Small intestine (tissue), 7 donors: ENCODE results near the gene CYP19A1. TPM values are rescaled to one million over a fixed set of nuclear protein-coding genes. Genes with fewer than 3 reads are reported as not detected.
"Not testable (repeated sequence)": the region's sequence is repeated elsewhere in the genome, so short reads cannot be mapped to it uniquely, and the experiment has no call there.

Experiments
- DNase-seq, 2 donors: peaks; one replicate each; pipeline versions ENCODE4 v3.0.0 to v3.0.0-alpha.2; 2013
- FAIRE-seq: peaks from 2 replicates; lab custom pipeline; 2012; peaks lifted over from hg19 to GRCh38; lab: Jason Lieb, UNC
- H3K27ac ChIP-seq, 3 donors: one replicate each; pipeline ENCODE4 v1.5.1; 2013; ENCODE audit warnings: low read length in 2 of 3, mild to moderate bottlenecking in 2 of 3, control low read depth in 1 of 3, inconsistent platforms in 1 of 3, low read depth in 1 of 3, moderate library complexity in 1 of 3
- H3K27me3 ChIP-seq, 3 donors: one replicate each; pipeline ENCODE4 v1.6.1; 2013; ENCODE audit warnings: low read length in 3 of 3, inconsistent platforms in 1 of 3; ENCODE audit not compliant: control insufficient read depth in 3 of 3, insufficient read depth in 3 of 3
- H3K36me3 ChIP-seq, 3 donors: one replicate each; pipeline ENCODE4 v1.6.1; 2013; ENCODE audit warnings: low read length in 3 of 3, inconsistent platforms in 1 of 3, low read depth in 1 of 3, mild to moderate bottlenecking in 1 of 3, moderate library complexity in 1 of 3; ENCODE audit not compliant: control insufficient read depth in 3 of 3, insufficient read depth in 2 of 3
- H3K4me1 ChIP-seq, 3 donors: one replicate each; pipeline ENCODE4 v1.6.1; 2013; ENCODE audit warnings: low read length in 2 of 3, inconsistent platforms in 1 of 3, low read depth in 1 of 3, mild to moderate bottlenecking in 1 of 3, moderate library complexity in 1 of 3; ENCODE audit not compliant: control insufficient read depth in 3 of 3, insufficient read depth in 2 of 3
- H3K4me3 ChIP-seq, 3 donors: one replicate each; pipeline ENCODE4 v1.5.1; 2013; ENCODE audit warnings: low read length in 3 of 3, control low read depth in 1 of 3, inconsistent platforms in 1 of 3, low read depth in 1 of 3, mild to moderate bottlenecking in 1 of 3, moderate library complexity in 1 of 3
- H3K9me3 ChIP-seq, 2 donors: one replicate each; pipeline ENCODE4 v1.6.1; 2013; ENCODE audit warnings: low read depth in 1 of 2, low read length in 1 of 2; ENCODE audit not compliant: control insufficient read depth in 2 of 2, insufficient read depth in 1 of 2
- WGBS, 3 donors: extraction: QIAGEN DNeasy Blood & Tissue Kit; methylation state at CpG; one replicate each; pipeline ENCODE4 v1.1.7; 2013; 5-methylcytosine and 5-hydroxymethylcytosine counted together
- polyA plus RNA-seq, 4 donors: library from polyadenylated mRNA; stranded (reverse) in 3 of 4; unstranded in 1 of 4; fragments of 200-250 nt in 3 of 4; fragments of 120-200 nt in 1 of 4; gene quantifications; one replicate each; pipeline versions ENCODE4 v1.2.1 to v1.2.3, GENCODE V29; 2013
- donor health status: healthy with polysubstance abuse.
- donor health status: control.
- donor health status: control.
- donor health status: Bipolar disorder and iron deficiency.
- donor health status: healthy.

Gene CYP19A1
- polyA plus RNA-seq, 4 donors: 0.33 to 2.0 TPM; not detected in 2

DNA sequence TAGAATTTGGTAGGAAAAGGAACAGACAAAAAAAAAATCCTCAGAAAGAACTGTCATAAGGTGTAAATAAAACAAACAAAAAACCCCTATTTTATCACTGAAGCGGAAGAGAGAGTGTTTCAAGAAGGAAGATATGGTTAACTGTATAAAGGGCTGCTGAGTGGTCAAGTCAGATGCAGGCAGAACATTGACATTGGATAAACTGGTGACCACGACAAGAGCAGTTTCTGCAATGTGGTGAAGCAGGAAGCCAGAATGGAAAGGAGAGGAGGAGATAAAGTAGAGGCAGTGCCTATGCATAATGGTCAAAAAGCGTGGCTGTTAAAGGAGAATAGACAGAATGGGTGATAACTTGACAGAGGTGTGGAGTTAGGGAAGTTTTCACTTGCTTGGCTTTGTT is 75.3 kb downstream of the CYP19A1 start:
- 66 to 87% (median 71%) methylated on average over 3 of the region's 3 CpGs for WGBS, 3 donors
- Histone ChIP-seq H3K4me1 (no peaks in the 10 kb centered on the region), H3K36me3 (no peaks in the 10 kb centered on the region), H3K9me3 (peaks cover 0 to 12% of the 10 kb centered on the region in 2 donors), H3K27me3 (peaks cover 0 to 34% (median 6%) of the 10 kb centered on the region in 3 donors), H3K4me3 (no peak overlapping the region), H3K27ac (no peak overlapping the region)
- FAIRE-seq (no peak), DNase-seq (no peak)

DNA sequence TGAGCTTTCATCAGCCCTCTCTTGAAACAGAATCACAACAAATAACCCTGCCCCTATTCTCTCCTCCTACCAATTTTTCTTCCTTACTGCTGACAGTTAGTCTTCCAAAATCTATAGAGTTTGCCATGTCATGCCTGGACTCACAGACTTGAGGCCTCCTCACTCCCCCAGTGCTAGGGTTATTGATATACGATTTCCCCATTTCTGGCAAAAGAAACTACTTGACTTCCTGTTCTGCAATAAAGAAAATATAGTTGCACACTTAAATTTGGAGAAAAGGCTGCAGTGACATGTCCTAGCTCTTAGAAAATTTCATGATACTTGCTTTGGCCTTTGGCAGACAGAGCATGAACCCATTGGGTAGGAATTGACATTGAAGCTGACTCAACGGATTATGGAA is 75.9 kb downstream of the CYP19A1 start:
- WGBS, 3 donors: 59 to 73% (median 63%) methylated on average over 2 of the region's 2 CpGs
- Histone ChIP-seq H3K27ac (no peak overlapping the region), H3K9me3 (peaks cover 0 to 12% of the 10 kb centered on the region in 2 donors), H3K4me3 (no peak overlapping the region), H3K36me3 (no peaks in the 10 kb centered on the region), H3K27me3 (peaks cover 0 to 31% (median 3%) of the 10 kb centered on the region in 3 donors), H3K4me1 (no peaks in the 10 kb centered on the region)
- FAIRE-seq: no peak
- DNase-seq: no peak

DNA sequence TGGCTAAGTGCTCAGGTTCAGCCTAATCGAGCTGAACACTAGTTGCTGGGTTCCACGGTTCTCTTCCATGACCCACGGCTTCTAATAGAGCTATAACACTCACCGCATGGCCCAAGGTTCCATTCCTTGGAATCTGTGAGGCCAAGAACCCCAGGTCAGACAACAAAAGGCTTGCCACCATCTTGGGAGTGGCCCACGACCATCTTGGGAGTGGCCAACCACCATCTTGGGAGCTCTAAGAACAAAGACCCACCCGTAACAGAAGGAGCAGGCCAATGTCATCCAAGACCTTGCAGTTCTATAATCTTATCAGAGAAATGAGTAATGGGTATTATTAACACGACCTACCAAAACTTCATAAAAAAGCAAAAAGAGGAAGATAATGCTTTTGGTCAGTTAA is 77.3 kb downstream of the CYP19A1 start:
- not testable (repeated sequence) for FAIRE-seq, H3K4me1 ChIP-seq, H3K36me3 ChIP-seq, DNase-seq, H3K4me3 ChIP-seq, H3K27ac ChIP-seq
- H3K9me3 ChIP-seq: peaks cover 0 to 12% of the 10 kb centered on the region in 2 donors
- 76 to 77% (median 77%) methylated on average over 7 of the region's 7 CpGs for WGBS, 3 donors
- H3K27me3 ChIP-seq: peaks cover 0 to 18% (median 2%) of the 10 kb centered on the region in 3 donors

DNA sequence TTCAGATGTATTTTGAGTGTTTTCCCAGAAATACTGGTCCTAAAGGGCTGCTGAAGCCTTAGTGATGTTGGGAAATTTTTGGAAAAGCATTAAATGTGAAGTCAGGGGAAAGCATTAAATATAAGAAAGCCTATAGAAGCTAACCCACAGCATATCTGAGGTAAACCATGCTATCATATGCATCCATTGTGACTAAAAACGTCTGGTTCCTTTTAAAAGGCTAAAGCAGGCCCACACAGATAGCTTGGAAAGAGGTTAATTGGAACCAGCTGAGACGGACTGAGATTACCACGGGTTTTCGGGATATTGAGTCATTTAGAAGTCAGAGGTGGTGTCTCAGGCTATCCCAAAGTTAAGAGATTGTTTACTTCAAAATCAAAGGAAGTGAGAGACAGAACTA is 78.2 kb downstream of the CYP19A1 start:
- no peak for DNase-seq
- WGBS, 3 donors: 74 to 79% (median 77%) methylated on average over 4 of the region's 4 CpGs
- no peak overlapping the region for H3K4me3 ChIP-seq
- no peak overlapping the region for H3K27ac ChIP-seq
- H3K9me3 ChIP-seq: peaks cover 0 to 12% of the 10 kb centered on the region in 2 donors
- no peaks in the 10 kb centered on the region for H3K36me3 ChIP-seq
- H3K4me1 ChIP-seq: no peaks in the 10 kb centered on the region
- no peak for FAIRE-seq
- H3K27me3 ChIP-seq: peaks cover 0 to 9% (median under 1%) of the 10 kb centered on the region in 3 donors

DNA sequence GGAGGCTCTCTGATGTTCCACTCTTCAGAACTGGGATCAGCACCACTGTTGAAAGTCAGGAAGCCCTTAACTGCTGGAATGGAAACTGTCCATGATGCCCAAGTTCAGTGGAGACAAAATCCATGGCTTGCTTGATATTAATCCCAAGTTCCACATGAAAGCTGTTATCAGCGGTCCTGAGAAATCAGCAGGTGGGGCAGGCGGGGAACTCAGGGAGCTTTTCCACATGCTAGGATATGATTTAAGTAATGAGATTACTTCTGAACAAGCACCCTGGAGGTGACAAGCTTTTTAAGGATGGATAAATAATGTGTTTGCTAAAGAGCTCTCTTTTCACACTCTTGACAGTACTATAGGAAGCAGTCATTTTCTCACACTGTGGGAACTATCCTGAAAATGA is 82.9 kb downstream of the CYP19A1 start:
- FAIRE-seq (no peak), DNase-seq (no peak)
- WGBS, 3 donors: 77 to 89% (median 83%) methylated on average over 2 of the region's 2 CpGs
- no peak overlapping the region for H3K27ac ChIP-seq
- no peak overlapping the region for H3K4me3 ChIP-seq
- H3K36me3 ChIP-seq: no peaks in the 10 kb centered on the region
- H3K9me3 ChIP-seq: no peaks in the 10 kb centered on the region
- H3K4me1 ChIP-seq: no peaks in the 10 kb centered on the region
- H3K27me3 ChIP-seq: no peaks in the 10 kb centered on the region

DNA sequence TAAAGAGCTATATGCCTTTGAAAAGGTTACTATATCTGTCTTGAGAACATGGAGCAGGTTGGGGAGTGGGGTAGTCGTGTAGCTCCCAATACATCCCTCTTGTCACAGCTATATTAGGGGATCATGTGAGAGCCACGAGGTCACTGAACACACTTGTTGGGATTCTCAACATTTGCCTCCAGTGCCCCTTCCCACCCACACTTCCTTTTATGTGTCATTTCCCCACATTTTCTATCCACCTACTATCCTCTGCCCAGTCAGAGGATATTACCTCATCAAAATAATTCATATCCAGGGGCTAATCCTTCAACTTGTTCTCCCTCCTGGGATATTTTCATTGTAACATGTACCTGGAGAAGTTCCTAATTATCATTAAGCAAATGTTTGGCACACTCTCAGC is 85.0 kb downstream of the CYP19A1 start:
- Histone ChIP-seq H3K27ac (no peak overlapping the region), H3K4me3 (no peak overlapping the region), H3K36me3 (no peaks in the 10 kb centered on the region), H3K9me3 (no peaks in the 10 kb centered on the region), H3K27me3 (no peaks in the 10 kb centered on the region), H3K4me1 (no peaks in the 10 kb centered on the region)
- FAIRE-seq (no peak), DNase-seq (no peak)
- 30 to 81% (median 67%) methylated on average over 2 of the region's 2 CpGs for WGBS, 3 donors

DNA sequence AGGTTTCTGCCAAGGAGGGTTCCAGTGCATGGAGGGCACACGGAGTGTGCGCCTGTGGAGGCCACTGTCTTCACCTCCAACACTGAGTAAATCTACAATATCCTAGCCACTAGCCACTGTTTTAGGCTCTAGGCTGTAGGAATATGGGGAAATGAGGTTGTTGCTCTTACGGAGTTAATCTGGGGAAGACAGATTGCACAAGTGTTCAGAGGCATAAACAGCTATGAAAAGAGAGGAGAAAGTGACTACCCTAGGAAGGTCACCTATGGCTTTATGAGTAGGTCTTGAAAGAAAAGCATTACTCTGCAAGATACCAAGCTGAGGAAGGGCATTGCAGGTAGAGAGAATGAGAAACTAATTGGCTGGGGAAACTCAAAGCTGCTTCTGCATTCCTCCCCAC is 85.7 kb downstream of the CYP19A1 start:
- Histone ChIP-seq H3K27me3 (no peaks in the 10 kb centered on the region), H3K27ac (no peak overlapping the region), H3K4me3 (no peak overlapping the region), H3K36me3 (no peaks in the 10 kb centered on the region), H3K4me1 (no peaks in the 10 kb centered on the region), H3K9me3 (no peaks in the 10 kb centered on the region)
- 89 to 94% (median 90%) methylated on average over 3 of the region's 3 CpGs for WGBS, 3 donors
- DNase-seq (no peak), FAIRE-seq (no peak)

DNA sequence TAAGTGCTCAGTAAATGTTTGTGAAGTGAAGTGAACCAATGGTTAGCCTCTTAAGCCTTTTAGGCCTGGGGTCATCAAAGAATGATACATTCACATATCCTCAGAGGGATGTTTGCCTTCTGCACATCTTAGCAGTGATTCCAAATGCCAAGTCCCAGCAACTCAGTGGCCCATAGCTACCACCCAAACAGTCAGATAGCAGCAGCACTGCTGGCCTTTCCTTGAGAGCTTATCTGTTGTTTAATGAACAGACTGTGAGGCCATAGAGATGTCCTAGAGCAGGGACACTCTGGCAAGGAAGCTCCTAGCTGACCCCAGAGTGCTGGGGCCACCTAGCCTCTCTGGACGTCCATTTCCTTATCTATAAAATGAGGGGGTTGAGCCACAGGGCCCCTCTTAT is 86.8 kb downstream of the CYP19A1 start:
- FAIRE-seq (no peak), DNase-seq (no peak)
- Histone ChIP-seq H3K27me3 (no peaks in the 10 kb centered on the region), H3K27ac (no peak overlapping the region), H3K9me3 (no peaks in the 10 kb centered on the region), H3K36me3 (no peaks in the 10 kb centered on the region), H3K4me1 (no peaks in the 10 kb centered on the region), H3K4me3 (no peak overlapping the region)
- 14 to 46% (median 37%) methylated on average over 1 of the region's 1 CpG for WGBS, 3 donors
